Activated T-helper 17 cell treated with anti-CD3 and anti-CD28 coated beads, Interleukin-2, amount 50 U/mL, for 72 hours (primary cell): ENCODE data around the gene PA2G4. TPM values are rescaled to one million over a fixed set of nuclear protein-coding genes. Genes with fewer than 3 reads are reported as not detected.
A peak's percentile ranks its signal among the peaks of the same experiment; 100 is the strongest.
"Not testable (repeated sequence)": the region's sequence is repeated elsewhere in the genome, so short reads cannot be mapped to it uniquely, and the experiment has no call there.

Experiments
- ATAC-seq: fragments of 150-1000 bp; cut with Tn5 transposase; replicated peaks from 2 replicates; pipeline ENCODE4 v1.10.0; 2021; ENCODE audit warnings: mild to moderate bottlenecking, moderate library complexity
- H3K27ac Mint-ChIP-seq: one replicate; pipeline ENCODE4 v1.8.0; 2022; ENCODE audit warnings: mixed read lengths
- H3K27me3 Mint-ChIP-seq: one replicate; pipeline ENCODE4 v1.8.0; 2022; ENCODE audit warnings: mixed read lengths
- H3K36me3 Mint-ChIP-seq: one replicate; pipeline ENCODE4 v1.8.0; 2022; ENCODE audit warnings: low read depth, mild to moderate bottlenecking, mixed read lengths
- H3K4me1 Mint-ChIP-seq: one replicate; pipeline ENCODE4 v1.8.0; 2022; ENCODE audit warnings: mixed read lengths
- H3K4me3 Mint-ChIP-seq: one replicate; pipeline ENCODE4 v1.8.0; 2022; ENCODE audit warnings: mild to moderate bottlenecking, mixed read lengths
- H3K9me3 Mint-ChIP-seq: one replicate; pipeline ENCODE4 v1.8.0; 2022; ENCODE audit warnings: mixed read lengths
- total RNA-seq, 2 donors: library from RNA; stranded (reverse); gene quantifications; one replicate each; pipeline ENCODE4 v1.2.3, GENCODE V29; 2022

Gene PA2G4
- total RNA-seq, 2 donors from 2014 or later = 213 to 427 TPM

DNA sequence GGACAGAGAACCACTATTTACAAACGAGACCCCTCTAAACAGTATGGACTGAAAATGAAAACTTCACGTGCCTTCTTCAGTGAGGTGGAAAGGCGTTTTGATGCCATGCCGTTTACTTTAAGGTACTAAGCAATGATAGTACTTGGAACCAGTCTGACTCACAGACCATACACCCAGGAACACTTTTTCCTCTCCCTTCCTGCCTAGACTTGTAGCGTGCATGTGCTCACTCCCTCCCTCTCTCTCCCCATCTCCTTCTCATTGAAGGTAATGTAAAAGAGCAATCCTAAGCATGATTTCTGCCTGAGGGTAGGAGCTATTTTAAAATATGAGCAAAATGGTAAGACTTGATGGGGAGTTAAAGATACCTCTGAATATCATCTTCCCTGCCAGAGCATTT lies 6.2 kb downstream of the PA2G4 start:
- Mint-ChIP-seq H3K36me3 (peaks cover 89% of the 10 kb centered on the region), H3K27me3 (no peaks in the 10 kb centered on the region), H3K9me3 (no peaks in the 10 kb centered on the region), H3K27ac (no peak overlapping the region), H3K4me3 (no peak overlapping the region), H3K4me1 (peaks cover 13% of the 10 kb centered on the region)
- no peak for ATAC-seq

DNA sequence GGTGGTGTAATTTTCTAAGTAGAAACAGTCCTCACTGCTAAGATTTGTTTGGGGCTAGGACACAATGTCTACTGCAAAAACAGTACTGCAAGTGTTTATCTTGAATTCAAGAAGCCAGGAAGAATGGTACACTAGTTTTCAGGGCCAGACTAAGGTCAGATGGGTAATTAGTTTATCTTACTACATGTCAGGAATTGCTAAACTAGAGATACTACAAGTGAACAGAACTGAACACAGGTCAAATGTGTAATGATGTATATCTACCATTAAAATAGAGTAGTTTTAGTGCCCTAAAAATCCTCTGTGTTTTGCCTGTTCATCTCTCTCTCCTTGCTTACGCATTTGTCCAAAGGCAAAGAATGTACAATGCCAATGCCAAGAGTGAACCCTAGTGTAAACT lies 9.7 kb downstream of the PA2G4 start:
- H3K27ac Mint-ChIP-seq = peak overlapping the region; percentile 18
- H3K27me3 Mint-ChIP-seq = no peaks in the 10 kb centered on the region
- peaks cover 8% of the 10 kb centered on the region for H3K4me1 Mint-ChIP-seq
- no peak for ATAC-seq
- H3K9me3 Mint-ChIP-seq = no peaks in the 10 kb centered on the region
- peaks cover 87% of the 10 kb centered on the region for H3K36me3 Mint-ChIP-seq
- no peak overlapping the region for H3K4me3 Mint-ChIP-seq

DNA sequence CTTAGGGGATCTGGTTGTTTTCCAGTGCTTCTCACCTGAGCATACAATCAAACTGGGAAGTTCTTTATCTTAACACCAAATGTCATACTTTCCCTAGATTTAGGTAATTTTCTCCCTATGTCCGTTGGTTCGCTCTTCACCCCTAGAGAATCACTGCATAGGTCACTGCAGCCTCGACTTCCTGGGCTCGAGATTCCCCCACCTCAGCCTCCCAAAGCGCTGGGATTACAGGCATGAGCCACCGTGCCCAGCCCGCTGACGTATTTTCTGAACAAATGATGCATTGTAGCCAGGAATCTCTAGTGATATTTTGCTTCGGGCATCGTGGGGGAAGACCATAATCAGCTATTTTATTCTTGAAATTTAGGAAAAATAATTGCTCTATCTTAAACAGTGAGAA lies 11.0 kb downstream of the PA2G4 start:
- Mint-ChIP-seq H3K27me3 (no peaks in the 10 kb centered on the region), H3K4me1 (peaks cover 16% of the 10 kb centered on the region), H3K27ac (peak overlapping the region; percentile 100), H3K36me3 (peaks cover 84% of the 10 kb centered on the region), H3K9me3 (no peaks in the 10 kb centered on the region), H3K4me3 (peak overlapping the region; percentile 97)
- no peak for ATAC-seq

DNA sequence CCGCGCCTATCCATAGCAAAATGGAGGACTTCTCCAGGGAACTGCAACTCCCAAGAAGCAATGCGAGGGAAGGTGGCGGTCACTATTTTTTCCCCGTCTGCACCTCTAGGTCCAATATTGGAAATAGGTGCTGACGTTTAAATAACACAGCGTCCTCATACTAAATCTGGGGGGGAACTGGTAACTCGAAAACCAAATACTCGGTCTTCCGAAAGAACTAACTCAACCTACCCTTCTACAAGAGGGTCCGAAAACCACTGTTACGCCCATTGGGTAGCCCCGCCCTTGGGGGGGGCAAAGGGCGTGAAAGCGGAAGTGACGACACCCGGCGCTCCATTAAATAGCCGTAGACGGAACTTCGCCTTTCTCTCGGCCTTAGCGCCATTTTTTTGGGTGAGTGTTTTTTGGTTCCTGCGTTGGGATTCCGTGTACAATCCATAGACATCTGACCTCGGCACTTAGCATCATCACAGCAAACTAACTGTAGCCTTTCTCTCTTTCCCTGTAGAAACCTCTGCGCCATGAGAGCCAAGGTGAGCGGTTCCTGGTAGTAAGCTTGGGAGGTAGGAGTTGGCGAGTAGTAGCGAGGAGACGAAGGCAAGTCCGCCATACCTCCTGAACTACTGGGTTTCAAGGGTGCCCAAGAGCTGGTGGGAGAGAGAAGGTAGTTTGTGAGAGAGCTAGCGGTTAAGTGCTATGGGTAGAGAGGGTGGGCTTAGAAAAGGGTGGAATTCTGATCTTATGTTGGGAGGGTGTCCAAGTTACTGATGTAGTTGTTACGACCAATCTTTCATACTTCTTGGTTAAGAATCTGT lies 12.1 kb downstream of the PA2G4 start, which contains the start of gene RPL41:
RPL41 (plus strand) TSS at position 367 of the 815 bp plus-strand sequence.
- peak within 1 kb of the TSS; percentile 97 for H3K4me3 Mint-ChIP-seq
- peaks cover 16% of the 10 kb centered on the region for H3K4me1 Mint-ChIP-seq
- no peaks in the 10 kb centered on the region for H3K27me3 Mint-ChIP-seq
- H3K9me3 Mint-ChIP-seq = no peaks in the 10 kb centered on the region
- peak within 1 kb of the TSS; percentile 100 for H3K27ac Mint-ChIP-seq
- ATAC-seq = peak; percentile 57
- H3K36me3 Mint-ChIP-seq = peaks cover 84% of the 10 kb centered on the region

DNA sequence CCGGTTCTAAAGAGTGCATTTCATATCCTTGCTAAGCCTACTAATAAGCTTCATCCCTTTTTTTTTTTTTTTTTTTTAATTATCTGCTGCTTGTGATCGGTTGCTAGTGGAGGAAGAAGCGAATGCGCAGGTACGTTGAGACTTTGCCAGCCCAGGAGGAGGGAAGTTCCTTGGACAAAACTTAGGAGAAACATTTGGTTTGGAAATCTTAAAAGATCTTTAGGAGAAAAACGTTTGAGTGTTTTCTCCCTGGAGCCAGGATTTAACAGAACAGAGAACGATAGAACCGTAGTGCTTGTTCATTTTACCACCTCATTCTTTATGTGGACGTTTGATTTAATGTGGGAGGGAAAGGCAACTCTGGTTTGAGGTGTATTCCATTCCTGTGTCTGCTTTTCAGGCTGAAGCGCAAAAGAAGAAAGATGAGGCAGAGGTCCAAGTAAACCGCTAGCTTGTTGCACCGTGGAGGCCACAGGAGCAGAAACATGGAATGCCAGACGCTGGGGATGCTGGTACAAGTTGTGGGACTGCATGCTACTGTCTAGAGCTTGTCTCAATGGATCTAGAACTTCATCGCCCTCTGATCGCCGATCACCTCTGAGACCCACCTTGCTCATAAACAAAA lies 12.8 kb downstream of the PA2G4 start:
- H3K4me1 Mint-ChIP-seq = peaks cover 16% of the 10 kb centered on the region
- ATAC-seq, H3K9me3 Mint-ChIP-seq, H3K27me3 Mint-ChIP-seq: not testable (repeated sequence)
- H3K27ac Mint-ChIP-seq = peak overlapping the region; percentile 100
- peak overlapping the region; percentile 97 for H3K4me3 Mint-ChIP-seq
- H3K36me3 Mint-ChIP-seq = peaks cover 84% of the 10 kb centered on the region

DNA sequence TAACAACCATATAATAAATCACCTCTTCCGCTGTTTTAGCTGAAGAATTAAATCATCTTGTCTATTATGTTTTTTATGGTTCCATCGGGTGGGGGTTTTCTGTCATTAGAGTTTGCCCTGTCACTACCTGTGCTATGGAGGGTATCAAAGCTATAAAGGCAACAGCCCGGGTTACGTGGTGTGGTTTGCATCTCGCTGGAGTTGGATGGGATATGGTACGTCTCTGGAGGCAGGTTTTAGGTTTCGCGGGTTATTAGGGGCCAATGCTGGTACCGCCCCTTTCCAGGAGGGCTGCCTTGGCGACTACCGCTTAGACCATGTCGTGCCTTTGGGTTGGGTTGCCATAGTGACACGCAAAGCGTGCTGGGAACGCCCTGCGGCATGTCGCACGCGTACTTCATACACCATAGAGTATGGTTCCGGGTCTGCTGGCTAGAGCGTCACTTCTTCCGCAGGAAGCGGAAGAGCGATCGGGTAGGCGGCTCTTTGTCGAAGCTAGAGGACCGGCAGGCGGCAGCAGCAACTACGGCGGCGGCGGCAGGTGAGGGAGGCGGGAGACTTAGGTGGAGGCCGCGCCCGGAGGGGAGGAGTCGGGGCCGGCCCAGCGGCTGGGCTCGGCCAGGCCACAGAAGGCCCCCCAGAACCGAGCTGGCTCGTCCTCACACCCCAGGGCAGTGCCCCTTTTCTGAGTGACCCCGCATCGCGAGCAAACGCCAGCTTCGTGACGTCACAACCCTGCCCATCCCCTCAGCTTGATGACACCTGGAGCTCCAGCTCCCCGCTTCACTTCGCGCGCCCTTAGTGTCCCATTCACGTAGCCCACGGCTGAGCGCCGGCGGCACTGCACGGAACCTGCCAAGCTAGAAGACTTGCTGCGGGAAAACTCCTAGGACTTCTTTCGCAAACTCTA lies 13.7 kb downstream of the PA2G4 start, which contains the start of gene ZC3H10:
ZC3H10 (plus strand) TSS at position 489 of the 910 bp plus-strand sequence. CDS start 2,297 bp downstream, outside the sequence.
- peak; percentile 89 for ATAC-seq
- no peaks in the 10 kb centered on the region for H3K27me3 Mint-ChIP-seq
- peak within 1 kb of the TSS; percentile 97 for H3K4me3 Mint-ChIP-seq
- peak within 1 kb of the TSS; percentile 100 for H3K27ac Mint-ChIP-seq
- no peaks in the 10 kb centered on the region for H3K9me3 Mint-ChIP-seq
- peaks cover 77% of the 10 kb centered on the region for H3K36me3 Mint-ChIP-seq
- H3K4me1 Mint-ChIP-seq = peaks cover 16% of the 10 kb centered on the region

DNA sequence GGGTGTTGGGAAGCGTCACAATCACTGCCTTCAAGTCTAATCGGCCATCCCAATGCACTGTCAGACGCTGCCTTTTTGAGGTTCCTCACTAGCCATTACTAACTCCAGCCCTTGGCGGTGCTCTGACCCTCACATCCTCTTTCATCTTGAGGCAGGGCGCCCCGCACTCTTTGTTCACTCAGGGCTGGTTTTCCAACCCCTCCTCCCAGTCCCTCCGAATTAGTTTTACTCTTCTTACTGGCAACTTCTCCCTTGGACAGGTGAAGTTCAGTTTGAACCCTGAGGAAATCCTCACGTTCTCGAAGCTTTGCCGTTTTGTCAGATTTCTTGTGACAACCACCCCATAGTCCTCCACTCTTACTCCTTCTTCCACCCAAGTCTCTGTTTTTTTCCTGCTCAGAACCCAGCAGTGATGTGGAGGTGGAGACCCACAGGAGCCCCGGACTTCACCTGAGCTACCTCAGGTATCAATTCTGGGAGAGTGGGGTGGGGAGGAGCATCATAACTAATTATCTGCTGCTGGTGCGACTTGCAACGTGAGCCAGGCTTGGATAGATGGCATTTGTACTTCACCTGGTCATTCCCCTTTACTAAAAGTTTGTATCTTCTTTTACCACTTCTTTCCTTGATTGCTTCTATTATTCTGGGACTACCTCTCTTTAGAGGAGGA lies 14.5 kb downstream of the PA2G4 start:
- ATAC-seq = peak; percentile 1
- Mint-ChIP-seq H3K9me3 (no peaks in the 10 kb centered on the region), H3K36me3 (peaks cover 72% of the 10 kb centered on the region), H3K4me3 (peak overlapping the region; percentile 97), H3K4me1 (peaks cover 19% of the 10 kb centered on the region), H3K27me3 (no peaks in the 10 kb centered on the region), H3K27ac (peak overlapping the region; percentile 100)

DNA sequence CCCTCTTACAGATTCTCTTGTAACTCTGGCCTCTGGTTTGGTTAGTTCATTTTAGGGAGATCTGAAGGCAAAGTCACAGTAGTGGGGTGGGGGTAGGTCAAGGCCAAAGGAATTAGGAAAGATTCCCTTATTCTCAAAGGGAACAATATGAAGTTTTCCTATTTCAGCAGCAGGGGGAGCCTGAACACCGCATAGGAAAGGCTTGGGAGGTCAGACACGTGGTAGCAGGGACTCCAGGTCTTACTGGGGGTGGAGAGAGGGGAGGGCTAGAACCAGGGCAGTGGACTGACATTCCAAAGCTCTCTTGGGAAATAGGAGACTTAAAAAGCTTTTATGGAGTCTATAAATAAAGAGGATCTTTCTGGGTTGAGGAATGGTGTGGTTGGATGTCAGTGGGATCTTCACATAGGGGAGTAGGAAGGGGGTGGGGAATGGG lies 15.0 kb downstream of the PA2G4 start:
- Mint-ChIP-seq H3K27ac (peak overlapping the region; percentile 100), H3K9me3 (no peaks in the 10 kb centered on the region), H3K36me3 (peaks cover 72% of the 10 kb centered on the region)

DNA sequence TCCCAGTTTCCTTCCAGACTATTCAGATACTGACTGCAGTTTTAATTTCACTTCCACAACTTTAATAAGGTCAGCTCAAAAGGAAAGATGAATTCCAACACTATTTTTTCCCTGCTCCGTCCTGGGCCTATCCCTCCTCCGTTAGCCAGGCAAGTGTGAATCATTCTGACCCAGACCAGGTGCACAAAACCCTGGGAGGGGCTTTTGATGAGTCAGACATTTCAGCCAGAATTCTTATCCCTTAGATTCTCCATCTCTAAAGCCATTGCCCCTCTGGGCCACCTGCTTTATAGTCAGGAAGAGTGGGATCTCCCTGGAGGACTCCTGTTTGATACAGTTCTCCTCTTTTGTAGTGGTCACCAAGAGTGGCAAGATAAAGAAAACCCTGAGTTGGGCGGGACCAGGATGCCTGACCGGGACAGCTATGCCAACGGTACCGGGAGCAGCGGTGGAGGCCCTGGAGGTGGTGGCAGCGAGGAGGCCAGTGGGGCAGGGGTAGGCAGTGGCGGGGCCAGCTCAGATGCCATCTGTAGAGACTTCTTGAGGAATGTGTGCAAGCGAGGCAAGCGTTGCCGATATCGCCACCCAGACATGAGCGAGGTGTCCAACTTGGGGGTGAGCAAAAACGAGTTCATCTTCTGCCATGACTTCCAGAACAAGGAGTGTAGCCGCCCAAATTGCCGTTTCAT lies 15.9 kb downstream of the PA2G4 start:
- Mint-ChIP-seq H3K27ac (peak overlapping the region; percentile 100), H3K4me3 (peak overlapping the region; percentile 97), H3K36me3 (peaks cover 73% of the 10 kb centered on the region), H3K4me1 (peaks cover 24% of the 10 kb centered on the region), H3K9me3 (no peaks in the 10 kb centered on the region), H3K27me3 (no peaks in the 10 kb centered on the region)
- ATAC-seq = no peak

More for the DNA sequence above, 15.0 kb downstream of the PA2G4 start:
- H3K4me3 Mint-ChIP-seq = peak overlapping the region; percentile 97
- H3K27me3 Mint-ChIP-seq = no peaks in the 10 kb centered on the region
- H3K4me1 Mint-ChIP-seq = peaks cover 24% of the 10 kb centered on the region
- no peak for ATAC-seq

DNA sequence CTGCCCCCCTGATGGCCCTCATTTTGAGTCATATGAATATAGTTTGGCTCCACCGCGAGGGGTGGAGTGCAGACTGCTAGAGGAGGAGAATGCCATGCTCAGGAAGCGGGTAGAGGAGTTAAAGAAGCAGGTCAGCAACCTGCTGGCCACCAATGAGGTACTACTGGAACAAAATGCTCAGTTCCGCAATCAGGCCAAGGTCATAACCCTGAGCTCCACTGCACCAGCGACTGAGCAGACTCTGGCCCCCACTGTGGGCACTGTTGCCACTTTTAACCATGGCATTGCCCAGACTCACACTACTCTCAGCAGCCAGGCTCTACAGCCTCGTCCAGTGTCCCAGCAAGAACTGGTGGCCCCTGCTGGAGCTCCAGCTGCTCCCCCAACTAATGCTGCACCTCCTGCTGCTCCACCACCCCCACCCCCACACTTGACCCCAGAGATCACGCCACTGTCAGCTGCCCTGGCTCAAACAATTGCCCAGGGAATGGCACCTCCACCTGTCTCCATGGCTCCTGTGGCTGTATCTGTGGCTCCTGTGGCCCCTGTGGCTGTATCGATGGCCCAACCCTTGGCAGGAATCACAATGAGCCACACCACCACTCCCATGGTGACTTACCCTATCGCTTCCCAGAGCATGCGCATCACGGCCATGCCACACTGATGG lies 17.0 kb downstream of the PA2G4 start:
- ATAC-seq = no peak
- Mint-ChIP-seq H3K9me3 (no peaks in the 10 kb centered on the region), H3K27ac (peak overlapping the region; percentile 50), H3K4me3 (no peak overlapping the region), H3K4me1 (peaks cover 29% of the 10 kb centered on the region), H3K36me3 (peaks cover 70% of the 10 kb centered on the region), H3K27me3 (no peaks in the 10 kb centered on the region)

DNA sequence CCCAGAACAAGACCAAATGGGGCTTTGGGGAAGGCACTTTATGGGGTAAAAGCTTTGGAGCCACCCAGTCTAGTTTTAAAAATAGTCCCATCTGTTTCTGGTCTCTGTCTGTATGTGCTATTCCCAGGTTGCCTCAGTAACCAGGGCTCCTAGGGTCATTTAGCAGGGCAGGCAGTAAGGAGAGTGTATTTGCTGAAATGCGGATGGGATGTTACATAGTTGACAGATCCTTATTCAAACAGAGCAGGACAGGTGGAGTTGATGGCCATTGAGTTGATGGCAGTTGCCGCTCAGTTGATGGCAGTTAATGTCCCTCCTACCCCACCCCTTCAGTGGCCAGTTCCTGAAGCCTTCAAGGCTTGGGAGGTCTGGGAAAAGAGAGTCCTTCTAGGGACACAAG lies 18.3 kb downstream of the PA2G4 start:
- no peak for ATAC-seq
- Mint-ChIP-seq H3K36me3 (peaks cover 58% of the 10 kb centered on the region), H3K9me3 (no peaks in the 10 kb centered on the region), H3K4me1 (peaks cover 38% of the 10 kb centered on the region), H3K27me3 (no peaks in the 10 kb centered on the region), H3K4me3 (no peak overlapping the region), H3K27ac (peak overlapping the region; percentile 50)

DNA sequence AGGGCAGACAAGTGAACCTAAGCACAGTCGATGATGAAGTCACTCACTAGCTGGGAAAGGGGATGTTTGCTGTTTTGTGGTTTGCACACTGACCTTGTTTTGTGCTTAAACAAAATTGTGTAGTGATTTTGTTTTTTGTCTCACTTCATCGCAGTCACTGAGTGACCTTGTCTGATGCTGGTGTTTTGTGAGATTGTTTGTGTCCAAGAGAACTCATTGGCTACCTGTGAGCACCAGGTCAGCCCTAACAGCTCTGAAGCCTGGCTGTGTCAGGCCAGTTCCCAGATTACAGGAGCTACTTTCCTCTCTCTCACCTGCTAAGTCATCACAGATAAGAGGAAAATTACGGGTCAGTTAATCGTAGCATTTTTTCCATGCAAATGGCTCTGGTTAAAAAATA lies 19.8 kb downstream of the PA2G4 start:
- no peak for ATAC-seq
- peak overlapping the region; percentile 71 for H3K27ac Mint-ChIP-seq
- no peaks in the 10 kb centered on the region for H3K9me3 Mint-ChIP-seq
- H3K27me3 Mint-ChIP-seq = no peaks in the 10 kb centered on the region
- peaks cover 60% of the 10 kb centered on the region for H3K36me3 Mint-ChIP-seq
- peak overlapping the region; percentile 28 for H3K4me3 Mint-ChIP-seq
- peaks cover 34% of the 10 kb centered on the region for H3K4me1 Mint-ChIP-seq

DNA sequence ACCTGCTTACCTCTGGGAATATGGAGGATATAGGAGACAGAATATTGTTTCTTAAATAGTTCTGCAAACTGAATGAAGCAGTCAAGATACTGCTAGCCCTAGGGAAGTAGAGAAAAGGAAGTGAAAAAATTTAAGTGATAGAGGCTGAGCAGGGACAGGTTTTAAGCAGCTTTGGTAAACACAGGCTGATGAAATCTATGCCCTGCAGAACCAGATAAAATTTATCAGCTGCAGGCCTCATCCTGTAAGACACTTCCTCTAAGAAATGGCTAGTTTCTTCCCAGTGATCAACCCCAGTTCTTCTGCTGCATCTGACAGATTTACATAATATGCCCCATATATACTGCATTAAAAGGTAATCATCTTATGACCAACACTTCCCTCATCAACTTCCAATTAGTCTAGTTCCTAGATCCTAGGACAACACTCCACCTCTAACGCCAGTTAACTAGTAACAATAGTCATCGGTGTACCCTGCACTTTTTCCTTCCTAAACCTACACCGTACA lies 22.4 kb downstream of the PA2G4 start:
- no peak for ATAC-seq
- Mint-ChIP-seq H3K27ac (peak overlapping the region; percentile 83), H3K4me3 (peak overlapping the region; percentile 98), H3K36me3 (peaks cover 62% of the 10 kb centered on the region), H3K4me1 (peaks cover 42% of the 10 kb centered on the region), H3K9me3 (no peaks in the 10 kb centered on the region), H3K27me3 (no peaks in the 10 kb centered on the region)
